ENCODE results near the gene SGK1. TPM values are rescaled to one million over a fixed set of nuclear protein-coding genes. Genes with fewer than 3 reads are reported as not detected.
A peak's percentile ranks its signal among the peaks of the same experiment; 100 is the strongest.
"Not testable (repeated sequence)": the region's sequence is repeated elsewhere in the genome, so short reads cannot be mapped to it uniquely, and the experiment has no call there.

SGK1 gene
- total and polyA plus RNA-seq, 7 experiments from 2014 or later: 6.9 to 443 (median 21.3) TPM

- Histone ChIP-seq H3K4me1 (ENCODE audit: control insufficient read depth in 2 of 2, insufficient read depth in 2 of 2, low read length in 2 of 2) (no peaks in the 10 kb centered on the region), H3K36me3 (ENCODE audit: control insufficient read depth in 2 of 3, insufficient read depth in 3 of 3, low read length in 3 of 3) (no peaks in the 10 kb centered on the region), H3K27me3 (ENCODE audit: control insufficient read depth in 2 of 2, insufficient read depth in 2 of 2, low read length in 2 of 2) (no peaks in the 10 kb centered on the region), H3K9me3 (ENCODE audit: control insufficient read depth in 2 of 3, low read length in 3 of 3) (no peaks in the 10 kb centered on the region), H3K4me3 (ENCODE audit: low read length) (no peak overlapping the region), H3K27ac (ENCODE audit: low read depth, low read length) (no peak overlapping the region)
- ATAC-seq (no peak), DNase-seq (no peak)
- H3K27ac Mint-ChIP-seq: no peak overlapping the region
- no peak overlapping the region for H3K4me3 Mint-ChIP-seq
- ChIA-PET POLR2A (interaction anchor here (0.8 kb wide), 1 partner anchor 18 kb away, joined by 3 read pairs; no protein-coding TSS in a partner anchor), CTCF (no interaction called here)
- H3K36me3 Mint-ChIP-seq: peaks cover 0 to 4% (median 3%) of the 10 kb centered on the region in 5 donors
- intact Hi-C loops (cut with micrococcal nuclease): no loop called here
- peaks cover 0 to 9% (median 3%) of the 10 kb centered on the region in 7 donors for H3K4me1 Mint-ChIP-seq
- H3K27me3 Mint-ChIP-seq: no peaks in the 10 kb centered on the region
- H3K9me3 Mint-ChIP-seq: peaks cover 0 to 13% (median 6%) of the 10 kb centered on the region in 11 donors
Measured at GRCh38 chr6:134330555-134330954, 12.6 kb upstream of the SGK1 start.

- no peaks in the 10 kb centered on the region for H3K4me1 ChIP-seq (ENCODE audit: control insufficient read depth in 2 of 2, insufficient read depth in 2 of 2, low read length in 2 of 2)
- ATAC-seq: no peak
- no peak overlapping the region for H3K4me3 ChIP-seq (ENCODE audit: low read length)
- Mint-ChIP-seq H3K36me3 (peaks cover 0 to 4% (median 3%) of the 10 kb centered on the region in 5 donors), H3K27ac (no peak overlapping the region), H3K9me3 (peaks cover 2 to 23% (median 9%) of the 10 kb centered on the region in 11 donors), H3K4me3 (no peak overlapping the region), H3K4me1 (peaks cover 0 to 9% (median 4%) of the 10 kb centered on the region in 7 donors), H3K27me3 (peaks cover 0 to 1% (median 0%) of the 10 kb centered on the region in 5 donors)
- ChIA-PET POLR2A (interaction anchor here (0.6 to 0.7 kb wide), 2 partner anchors 60 to 81 kb away, joined by 3 to 4 read pairs; no protein-coding TSS in a partner anchor), CTCF (no interaction called here)
- no peak for DNase-seq
- H3K9me3 ChIP-seq (ENCODE audit: control insufficient read depth in 2 of 3, low read length in 3 of 3): no peaks in the 10 kb centered on the region
- no peak overlapping the region for H3K27ac ChIP-seq (ENCODE audit: low read depth, low read length)
- intact Hi-C loops (cut with micrococcal nuclease): no loop called here
- no peaks in the 10 kb centered on the region for H3K27me3 ChIP-seq (ENCODE audit: control insufficient read depth in 2 of 2, insufficient read depth in 2 of 2, low read length in 2 of 2)
- no peaks in the 10 kb centered on the region for H3K36me3 ChIP-seq (ENCODE audit: control insufficient read depth in 2 of 3, insufficient read depth in 3 of 3, low read length in 3 of 3)
Measured at GRCh38 chr6:134328792-134329191, 10.9 kb upstream of the SGK1 start.

GRCh38 chr6:134328138-134328537 lies 10.2 kb upstream of the SGK1 start:
- CTCF ChIA-PET: no interaction called here
- Histone ChIP-seq H3K36me3 (ENCODE audit: control insufficient read depth in 2 of 3, insufficient read depth in 3 of 3, low read length in 3 of 3) (no peaks in the 10 kb centered on the region), H3K9me3 (ENCODE audit: control insufficient read depth in 2 of 3, low read length in 3 of 3) (no peaks in the 10 kb centered on the region), H3K27me3 (ENCODE audit: control insufficient read depth in 2 of 2, insufficient read depth in 2 of 2, low read length in 2 of 2) (no peaks in the 10 kb centered on the region), H3K27ac (ENCODE audit: low read depth, low read length) (no peak overlapping the region), H3K4me1 (ENCODE audit: control insufficient read depth in 2 of 2, insufficient read depth in 2 of 2, low read length in 2 of 2) (no peaks in the 10 kb centered on the region), H3K4me3 (ENCODE audit: low read length) (no peak overlapping the region)
- peaks cover 0 to 9% (median 6%) of the 10 kb centered on the region in 7 donors for H3K4me1 Mint-ChIP-seq
- H3K27ac Mint-ChIP-seq: no peak overlapping the region
- no peak overlapping the region for H3K4me3 Mint-ChIP-seq
- no peak for ATAC-seq
- no peak for DNase-seq
- POLR2A ChIA-PET: interaction anchor here (0.7 kb wide), 1 partner anchor 80 kb away, joined by 3 read pairs; no protein-coding TSS in a partner anchor
- peaks cover 2 to 23% (median 9%) of the 10 kb centered on the region in 11 donors for H3K9me3 Mint-ChIP-seq
- intact Hi-C loops (cut with micrococcal nuclease): no loop called here
- H3K27me3 Mint-ChIP-seq: peaks cover 0 to 3% (median 0%) of the 10 kb centered on the region in 5 donors
- H3K36me3 Mint-ChIP-seq: peaks cover 0 to 4% (median 3%) of the 10 kb centered on the region in 5 donors

- intact Hi-C loops (cut with micrococcal nuclease); ATAC-seq; CTCF ChIA-PET; H3K27me3 ChIP-seq (ENCODE audit: control insufficient read depth in 2 of 2, insufficient read depth in 2 of 2, low read length in 2 of 2); H3K36me3 Mint-ChIP-seq; H3K4me1 Mint-ChIP-seq; H3K4me3 Mint-ChIP-seq; H3K4me1 ChIP-seq (ENCODE audit: control insufficient read depth in 2 of 2, insufficient read depth in 2 of 2, low read length in 2 of 2); H3K27ac ChIP-seq (ENCODE audit: low read depth, low read length); H3K27me3 Mint-ChIP-seq; H3K9me3 ChIP-seq (ENCODE audit: control insufficient read depth in 2 of 3, low read length in 3 of 3); H3K4me3 ChIP-seq (ENCODE audit: low read length); H3K36me3 ChIP-seq (ENCODE audit: control insufficient read depth in 2 of 3, insufficient read depth in 3 of 3, low read length in 3 of 3); DNase-seq: not testable (repeated sequence)
- Mint-ChIP-seq H3K27ac (peak overlapping the region in 1 of 9 donors; percentile 80), H3K9me3 (peaks cover 2 to 23% (median 9%) of the 10 kb centered on the region in 11 donors)
- POLR2A ChIA-PET: interaction anchor here (0.9 kb wide), 1 partner anchor 24 kb away, joined by 3 read pairs; no protein-coding TSS in a partner anchor
Measured at GRCh38 chr6:134326192-134326591, 8.3 kb upstream of the SGK1 start.

- peaks cover 0 to 8% (median 3%) of the 10 kb centered on the region in 5 donors for H3K36me3 Mint-ChIP-seq
- POLR2A ChIA-PET: interaction anchor here (0.6 kb wide), 1 partner anchor 18 kb away, joined by 3 read pairs; no protein-coding TSS in a partner anchor
- intact Hi-C loops (cut with micrococcal nuclease): no loop called here
- DNase-seq (no peak), ATAC-seq (no peak)
- no peak overlapping the region for H3K4me3 ChIP-seq (ENCODE audit: low read length)
- no peak overlapping the region for H3K27ac Mint-ChIP-seq
- H3K9me3 ChIP-seq (ENCODE audit: control insufficient read depth in 2 of 3, low read length in 3 of 3): no peaks in the 10 kb centered on the region
- peaks cover 0 to 9% (median 0%) of the 10 kb centered on the region in 7 donors for H3K4me1 Mint-ChIP-seq
- peaks cover 2 to 23% (median 12%) of the 10 kb centered on the region in 11 donors for H3K9me3 Mint-ChIP-seq
- no peak overlapping the region for H3K4me3 Mint-ChIP-seq
- H3K27me3 ChIP-seq (ENCODE audit: control insufficient read depth in 2 of 2, insufficient read depth in 2 of 2, low read length in 2 of 2): no peaks in the 10 kb centered on the region
- H3K27ac ChIP-seq (ENCODE audit: low read depth, low read length): no peak overlapping the region
- H3K27me3 Mint-ChIP-seq: peaks cover 0 to 5% (median 0%) of the 10 kb centered on the region in 5 donors
- no peaks in the 10 kb centered on the region for H3K4me1 ChIP-seq (ENCODE audit: control insufficient read depth in 2 of 2, insufficient read depth in 2 of 2, low read length in 2 of 2)
- no peaks in the 10 kb centered on the region for H3K36me3 ChIP-seq (ENCODE audit: control insufficient read depth in 2 of 3, insufficient read depth in 3 of 3, low read length in 3 of 3)
- CTCF ChIA-PET: no interaction called here
Measured at GRCh38 chr6:134324766-134325165, 6.9 kb upstream of the SGK1 start.

GRCh38 chr6:134324141-134324540 lies 6.2 kb upstream of the SGK1 start:
- H3K9me3 Mint-ChIP-seq: peaks cover 2 to 23% (median 12%) of the 10 kb centered on the region in 11 donors
- ATAC-seq (no peak), DNase-seq (no peak)
- H3K4me1 ChIP-seq (ENCODE audit: control insufficient read depth in 2 of 2, insufficient read depth in 2 of 2, low read length in 2 of 2): no peaks in the 10 kb centered on the region
- H3K9me3 ChIP-seq (ENCODE audit: control insufficient read depth in 2 of 3, low read length in 3 of 3): no peaks in the 10 kb centered on the region
- POLR2A ChIA-PET: no interaction called here
- H3K27me3 Mint-ChIP-seq: peaks cover 0 to 8% (median 3%) of the 10 kb centered on the region in 5 donors
- no peak overlapping the region for H3K27ac ChIP-seq (ENCODE audit: low read depth, low read length)
- peaks cover 0 to 9% (median 0%) of the 10 kb centered on the region in 7 donors for H3K4me1 Mint-ChIP-seq
- no peak overlapping the region for H3K27ac Mint-ChIP-seq
- H3K4me3 Mint-ChIP-seq: no peak overlapping the region
- H3K27me3 ChIP-seq (ENCODE audit: control insufficient read depth in 2 of 2, insufficient read depth in 2 of 2, low read length in 2 of 2): no peaks in the 10 kb centered on the region
- H3K36me3 ChIP-seq (ENCODE audit: control insufficient read depth in 2 of 3, insufficient read depth in 3 of 3, low read length in 3 of 3): no peaks in the 10 kb centered on the region
- no peak overlapping the region for H3K4me3 ChIP-seq (ENCODE audit: low read length)
- H3K36me3 Mint-ChIP-seq: peaks cover 0 to 13% (median 3%) of the 10 kb centered on the region in 5 donors
- intact Hi-C loops (cut with micrococcal nuclease): no loop called here
- CTCF ChIA-PET: no interaction called here

- CTCF ChIA-PET: no interaction called here
- Mint-ChIP-seq H3K36me3 (peaks cover 0 to 17% (median 3%) of the 10 kb centered on the region in 5 donors), H3K4me3 (no peak overlapping the region), H3K27me3 (peaks cover 0 to 12% (median 6%) of the 10 kb centered on the region in 5 donors), H3K27ac (no peak overlapping the region), H3K4me1 (peaks cover 0 to 9% (median 4%) of the 10 kb centered on the region in 7 donors), H3K9me3 (peaks cover 2 to 23% (median 12%) of the 10 kb centered on the region in 11 donors)
- Histone ChIP-seq H3K36me3 (ENCODE audit: control insufficient read depth in 2 of 3, insufficient read depth in 3 of 3, low read length in 3 of 3) (no peaks in the 10 kb centered on the region), H3K4me3 (ENCODE audit: low read length) (no peak overlapping the region), H3K9me3 (ENCODE audit: control insufficient read depth in 2 of 3, low read length in 3 of 3) (no peaks in the 10 kb centered on the region), H3K4me1 (ENCODE audit: control insufficient read depth in 2 of 2, insufficient read depth in 2 of 2, low read length in 2 of 2) (no peaks in the 10 kb centered on the region), H3K27me3 (ENCODE audit: control insufficient read depth in 2 of 2, insufficient read depth in 2 of 2, low read length in 2 of 2) (no peaks in the 10 kb centered on the region), H3K27ac (ENCODE audit: low read depth, low read length) (no peak overlapping the region)
- no peak for ATAC-seq
- DNase-seq: no peak
- POLR2A ChIA-PET: no interaction called here
- intact Hi-C loops (cut with micrococcal nuclease): no loop called here
Measured at GRCh38 chr6:134323698-134324097, 5.8 kb upstream of the SGK1 start.
